CD14-positive monocyte (primary cell): Measurements from ENCODE around the gene SLC27A5. TPM values are rescaled to one million over a fixed set of nuclear protein-coding genes. Genes with fewer than 3 reads are reported as not detected.

ENCODE experiments used
- DNase-seq, 3 donors: peaks; one replicate each; pipeline ENCODE4 v3.0.0-alpha.2; 2011 to 2022
- H2AFZ ChIP-seq: 2 replicates; pipeline ENCODE4 v1.6.0; 2012; ENCODE audit warnings: mild to moderate bottlenecking, low read depth, low read length, inconsistent platforms; ENCODE audit not compliant: insufficient read depth, poor library complexity, severe bottlenecking
- H3K27ac ChIP-seq, 2 donors: 1 replicate in 1 of 2; 2 replicates in 1 of 2; pipeline ENCODE4 v1.5.1; 2012 to 2013; ENCODE audit warnings: low read length in 2 of 2, control low read depth in 1 of 2, inconsistent platforms in 1 of 2, low read depth in 1 of 2, mild to moderate bottlenecking in 1 of 2
- H3K27me3 ChIP-seq, 2 donors: one replicate each; pipeline versions ENCODE4 v1.6.0 to v1.6.1; 2011 to 2013; ENCODE audit warnings: low read length in 2 of 2; ENCODE audit not compliant: control insufficient read depth in 2 of 2, insufficient read depth in 2 of 2
- H3K36me3 ChIP-seq, 2 donors: replicated peaks in 1 of 2; 1 replicate in 1 of 2; 2 replicates in 1 of 2; pipeline versions ENCODE4 v1.5.1 to v1.6.1; 2012 to 2013; ENCODE audit warnings: low read length in 2 of 2, control low read depth in 1 of 2, inconsistent platforms in 1 of 2, mild to moderate bottlenecking in 1 of 2; ENCODE audit not compliant: insufficient read depth in 2 of 2, control insufficient read depth in 1 of 2
- H3K4me1 ChIP-seq, 2 donors: 1 replicate in 1 of 2; 2 replicates in 1 of 2; pipeline versions ENCODE4 v1.5.1 to v1.6.1; 2012 to 2013; ENCODE audit warnings: low read length in 2 of 2, control low read depth in 1 of 2, inconsistent platforms in 1 of 2, mild to moderate bottlenecking in 1 of 2, moderate library complexity in 1 of 2; ENCODE audit not compliant: insufficient read depth in 2 of 2, control insufficient read depth in 1 of 2
- H3K4me2 ChIP-seq: replicated peaks from 2 replicates; pipeline ENCODE3; 2012; ENCODE audit warnings: low read length, moderate library complexity, mild to moderate bottlenecking; ENCODE audit not compliant: poor library complexity, severe bottlenecking; ENCODE audit errors: extremely low read depth
- H3K4me3 ChIP-seq, 3 experiments: fragments of 200-600 bp in 1 of 3; sonication (generic) in 1 of 3; replicated peaks in 1 of 3; 1 replicate in 2 of 3; 2 replicates in 1 of 3; pipeline ENCODE4 v1.5.1; 2011 to 2013; ENCODE audit warnings: low read length in 3 of 3, mild to moderate bottlenecking in 3 of 3, control low read depth in 2 of 3, low read depth in 2 of 3, inconsistent platforms in 1 of 3, moderate library complexity in 1 of 3
- H3K79me2 ChIP-seq: 2 replicates; pipeline ENCODE4 v1.6.0; 2012; ENCODE audit warnings: mild to moderate bottlenecking, control low read depth, inconsistent platforms, low read length, moderate library complexity; ENCODE audit not compliant: insufficient read depth
- H3K9ac ChIP-seq: 2 replicates; pipeline ENCODE4 v1.6.0; 2017; ENCODE audit warnings: low read length, mild to moderate bottlenecking; ENCODE audit not compliant: insufficient read depth, poor library complexity, severe bottlenecking
- H3K9me3 ChIP-seq, 2 donors: replicated peaks in 1 of 2; 1 replicate in 1 of 2; 2 replicates in 1 of 2; pipeline versions ENCODE4 v1.5.1 to v1.6.1; 2012 to 2013; ENCODE audit warnings: low read length in 2 of 2, control low read depth in 1 of 2; ENCODE audit not compliant: control insufficient read depth in 1 of 2, insufficient read depth in 1 of 2
- H4K20me1 ChIP-seq: 2 replicates; pipeline ENCODE4 v1.6.0; 2012; ENCODE audit warnings: mild to moderate bottlenecking, low read length, control low read depth, moderate library complexity; ENCODE audit not compliant: insufficient read depth
- H3K27ac Mint-ChIP-seq, 7 donors: one replicate each; pipeline ENCODE4 v1.8.0; 2020; ENCODE audit warnings: mild to moderate bottlenecking in 7 of 7, mixed read lengths in 7 of 7, moderate library complexity in 6 of 7, inconsistent platforms in 2 of 7
- H3K27me3 Mint-ChIP-seq, 3 donors: one replicate each; pipeline ENCODE4 v1.8.0; 2021 to 2022; ENCODE audit warnings: low read depth in 3 of 3, mild to moderate bottlenecking in 3 of 3, mixed read lengths in 3 of 3, moderate library complexity in 3 of 3, inconsistent platforms in 1 of 3
- H3K36me3 Mint-ChIP-seq, 2 donors: one replicate each; pipeline ENCODE4 v1.8.0; 2020; ENCODE audit warnings: mixed read lengths in 2 of 2, inconsistent platforms in 1 of 2, mild to moderate bottlenecking in 1 of 2
- H3K4me1 Mint-ChIP-seq: one replicate; pipeline ENCODE4 v1.8.0; 2020; ENCODE audit warnings: mild to moderate bottlenecking, mixed read lengths
- H3K4me3 Mint-ChIP-seq, 2 donors: one replicate each; pipeline ENCODE4 v1.8.0; 2020; ENCODE audit warnings: mild to moderate bottlenecking in 2 of 2, mixed read lengths in 2 of 2, moderate library complexity in 1 of 2
- H3K9me3 Mint-ChIP-seq, 7 donors: one replicate each; pipeline ENCODE4 v1.8.0; 2020 to 2022; ENCODE audit warnings: mixed read lengths in 7 of 7, mild to moderate bottlenecking in 6 of 7, moderate library complexity in 6 of 7, inconsistent platforms in 2 of 7
- CTCF ChIP-seq: fragments of 200-600 bp; IDR thresholded peaks from one replicate; pipeline ENCODE4 v1.8.0; 2022; ENCODE audit warnings: antibody characterized with exemption, mild to moderate bottlenecking
- WGBS: methylation state at CpG from one replicate; pipeline ENCODE4 v1.1.5; 2013; ENCODE audit warnings: missing lambda C conversion rate; ENCODE audit not compliant: insufficient coverage; 5-methylcytosine and 5-hydroxymethylcytosine counted together
- intact Hi-C, 2 donors: fragments of 100-400 bp; cut with micrococcal nuclease; formaldehyde crosslinking; loops; one replicate each; pipeline versions ENCODE4 v1.15.0 to v1.15.1; 2023
- polyA plus RNA-seq, 3 donors: library from polyadenylated mRNA; depleted of rRNA in 1 of 3; unstranded in 2 of 3; stranded (reverse) in 1 of 3; fragments of 300-500 nt in 2 of 3; fragments of >200 nt in 1 of 3; fragmentation: Illumina TruSeq in 2 of 3; gene quantifications; 1 replicate in 2 of 3; 2 replicates in 1 of 3; pipeline ENCODE4 v1.2.3, GENCODE V29; 2012 to 2021

The SLC27A5 gene
- polyA plus RNA-seq, 3 donors, result 1.5 to 2.9 (median 2.8) TPM

- intact Hi-C loops, result loop anchor here in 1 of 2 donors (2.0 kb wide), 1 partner anchor 13 kb away; the partner anchor contains the start of gene TRIM28
- H3K36me3 Mint-ChIP-seq, result peaks cover 32 to 33% of the 10 kb centered on the region in 2 donors
- H3K4me1 Mint-ChIP-seq, result peaks cover 70% of the 10 kb centered on the region
- TF ChIP-seq CTCF, result no peak
- H3K27ac Mint-ChIP-seq, result peak overlapping the region; percentile 96 to 99 (median 98)
- H4K20me1 ChIP-seq, result peaks cover 10% of the 10 kb centered on the region
- H3K4me3 Mint-ChIP-seq, result peak overlapping the region; percentile 94
- H2AFZ ChIP-seq, result no peak overlapping the region
- peak overlapping the region; percentile 94 for H3K9ac ChIP-seq
- peak in 2 of 3 donors; percentile 20 to 22 for DNase-seq
- H3K4me1 ChIP-seq, result peaks cover 59 to 70% of the 10 kb centered on the region in 2 donors
- peaks cover 17 to 18% (median 18%) of the 10 kb centered on the region in 3 donors for H3K27me3 Mint-ChIP-seq
- peak overlapping the region; percentile 99 for H3K4me2 ChIP-seq
- peaks cover 12 to 18% of the 10 kb centered on the region in 2 donors for H3K27me3 ChIP-seq
- H3K36me3 ChIP-seq, result peaks cover 24 to 33% of the 10 kb centered on the region in 2 donors
- peak overlapping the region; percentile 81 to 95 (median 82) for H3K4me3 ChIP-seq
- peaks cover 46% of the 10 kb centered on the region for H3K79me2 ChIP-seq
- H3K9me3 ChIP-seq, result peaks cover 0 to 5% of the 10 kb centered on the region in 2 donors
- 25% methylated on average over 10 of the region's 12 CpGs for WGBS
- H3K27ac ChIP-seq, result peak overlapping the region; percentile 95 to 98
- peaks cover 0 to 14% (median 4%) of the 10 kb centered on the region in 7 donors for H3K9me3 Mint-ChIP-seq
These were observed 45.7 kb upstream of the SLC27A5 start for GRCh38 chr19:58557221-58558065.

- DNase-seq, result no peak
- Mint-ChIP-seq H3K27me3 (peaks cover 10 to 11% (median 11%) of the 10 kb centered on the region in 3 donors), H3K36me3 (peaks cover 38 to 40% of the 10 kb centered on the region in 2 donors), H3K4me1 (peaks cover 63% of the 10 kb centered on the region), H3K9me3 (peaks cover 0 to 8% (median 1%) of the 10 kb centered on the region in 7 donors), H3K4me3 (peak overlapping the region in 1 of 2 donors; percentile 10), H3K27ac (peak overlapping the region; percentile 86 to 99 (median 97))
- no peak overlapping the region for H2AFZ ChIP-seq
- peaks cover 13% of the 10 kb centered on the region for H4K20me1 ChIP-seq
- intact Hi-C loops, result no loop called here
- no peak for TF ChIP-seq CTCF
- H3K36me3 ChIP-seq, result peaks cover 31 to 41% of the 10 kb centered on the region in 2 donors
- H3K79me2 ChIP-seq, result peaks cover 49% of the 10 kb centered on the region
- peak overlapping the region in 1 of 3 experiments; percentile 95 for H3K4me3 ChIP-seq
- peaks cover 52 to 63% of the 10 kb centered on the region in 2 donors for H3K4me1 ChIP-seq
- H3K4me2 ChIP-seq, result peak overlapping the region; percentile 99
- peak overlapping the region; percentile 94 for H3K9ac ChIP-seq
- H3K27me3 ChIP-seq, result peaks cover 6 to 11% of the 10 kb centered on the region in 2 donors
- H3K9me3 ChIP-seq, result peaks cover 0 to 4% of the 10 kb centered on the region in 2 donors
- 80% methylated on average over 1 of the region's 10 CpGs for WGBS
- peak overlapping the region; percentile 95 to 98 for H3K27ac ChIP-seq
These were observed 44.9 kb upstream of the SLC27A5 start for GRCh38 chr19:58556622-58557220.
